OCI-LY1 (cell line): ENCODE data around the gene CTPS1.

Experiments
- H2AFZ ChIP-seq: fragments of 200-600 bp; sonication (generic), shearing (Covaris generic); 2 replicates; pipeline ENCODE4 v1.6.0; 2014; ENCODE audit warnings: antibody characterized with exemption, mild to moderate bottlenecking, low read length
- H3F3A ChIP-seq: fragments of 200-600 bp; sonication (generic), shearing (Covaris generic); 2 replicates; pipeline ENCODE4 v1.6.0; 2014; ENCODE audit warnings: mild to moderate bottlenecking, antibody characterized with exemption, low read length, moderate library complexity; ENCODE audit not compliant: insufficient read depth
- H3K27ac ChIP-seq: fragments of 200-600 bp; sonication (generic); 2 replicates; pipeline ENCODE4 v1.5.1; 2014; ENCODE audit warnings: low read length, mixed run types, mild to moderate bottlenecking, low read depth; ENCODE audit not compliant: poor library complexity, severe bottlenecking
- H3K27me3 ChIP-seq: fragments of 200-600 bp; sonication (generic); 2 replicates; pipeline ENCODE4 v1.6.0; 2014; ENCODE audit warnings: antibody characterized with exemption, mild to moderate bottlenecking, low read length, moderate library complexity; ENCODE audit not compliant: insufficient read depth
- H3K36me3 ChIP-seq: fragments of 200-600 bp; sonication (generic); 2 replicates; pipeline ENCODE4 v1.6.1; 2014; ENCODE audit warnings: mild to moderate bottlenecking, antibody characterized with exemption, low read length, moderate library complexity, mixed read lengths; ENCODE audit not compliant: insufficient read depth
- H3K4me1 ChIP-seq: fragments of 200-600 bp; sonication (generic); 2 replicates; pipeline ENCODE4 v1.5.1; 2014; ENCODE audit warnings: mild to moderate bottlenecking, low read length, moderate library complexity; ENCODE audit not compliant: insufficient read depth, severe bottlenecking
- H3K4me2 ChIP-seq: fragments of 200-600 bp; sonication (generic), shearing (Covaris generic); 2 replicates; pipeline ENCODE4 v1.6.1; 2014; ENCODE audit warnings: low read length
- H3K4me3 ChIP-seq: fragments of 200-600 bp; sonication (generic); 2 replicates; pipeline ENCODE4 v1.5.1; 2014; ENCODE audit warnings: low read length, low read depth, mild to moderate bottlenecking, mixed read lengths; ENCODE audit not compliant: poor library complexity, severe bottlenecking
- H3K79me2 ChIP-seq: fragments of 200-600 bp; shearing (Covaris generic); 2 replicates; pipeline ENCODE4 v1.6.1; 2016; ENCODE audit warnings: mixed run types, low read length, mixed read lengths; ENCODE audit not compliant: insufficient read depth
- H3K9ac ChIP-seq: fragments of 200-600 bp; sonication (generic), shearing (Covaris generic); 2 replicates; pipeline ENCODE4 v1.6.1; 2014; ENCODE audit warnings: mild to moderate bottlenecking, low read length, mixed read lengths
- H3K9me2 ChIP-seq: fragments of 200-600 bp; sonication (generic), shearing (Covaris generic); 2 replicates; pipeline ENCODE4 v1.6.1; 2014; ENCODE audit warnings: low read depth, mild to moderate bottlenecking, low read length, mixed read lengths
- H3K9me3 ChIP-seq: fragments of 200-600 bp; shearing (Covaris generic); 2 replicates; pipeline ENCODE4 v1.6.1; 2014; ENCODE audit warnings: low read length, mixed read lengths
- H4K20me1 ChIP-seq: fragments of 200-600 bp; sonication (generic), shearing (Covaris generic); 2 replicates; pipeline ENCODE4 v1.6.0; 2016; ENCODE audit warnings: mild to moderate bottlenecking, low read length; ENCODE audit not compliant: insufficient read depth
- EZH2 ChIP-seq: fragments of 200-600 bp; sonication (generic), shearing (Covaris generic); IDR thresholded peaks from 2 replicates; pipeline ENCODE4 v1.8.0; 2017; ENCODE audit warnings: borderline replicate concordance, mixed run types, mild to moderate bottlenecking, antibody characterized with exemption, low read length, moderate library complexity, mixed read lengths
- TF ChIP-seq, protein P1 (sequence below): fragments of 200-600 bp; sonication (generic), shearing (Covaris generic); IDR thresholded peaks from 2 replicates; pipeline ENCODE4 v1.5.1; 2017; ENCODE audit warnings: mild to moderate bottlenecking, antibody characterized with exemption, low read length, moderate library complexity, mixed read lengths

The CTPS1 gene

DNA sequence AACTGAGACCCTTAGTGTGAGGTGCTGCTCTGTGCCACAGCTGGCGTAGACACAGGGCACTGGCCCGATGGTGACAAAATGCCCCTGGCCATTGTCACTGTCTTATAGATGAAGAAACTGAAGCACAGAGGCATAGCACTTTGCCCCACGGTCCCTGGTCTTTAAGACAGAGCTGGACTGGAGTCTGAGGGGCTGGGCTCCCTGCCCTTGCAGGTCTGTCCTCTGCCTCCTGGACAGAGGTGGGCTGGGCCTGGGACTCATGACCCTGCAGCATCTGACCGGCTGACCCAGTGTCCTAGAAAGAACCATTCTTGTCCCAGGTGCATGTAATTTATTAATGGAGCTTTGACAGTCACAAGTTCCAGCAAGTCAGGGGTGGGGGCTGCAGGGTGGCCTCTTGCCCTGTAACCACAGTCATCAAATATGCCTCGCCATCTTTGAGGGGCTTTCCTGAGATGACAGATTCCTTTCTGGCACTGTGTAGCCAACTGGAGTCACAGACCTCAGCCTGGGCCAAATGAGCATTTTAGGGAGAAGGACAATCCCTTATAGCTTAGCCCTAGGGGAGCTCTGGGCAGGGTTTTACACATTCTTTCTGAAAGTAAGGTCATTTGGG lies 35.9 kb downstream of the CTPS1 start:
- Histone ChIP-seq H2AFZ (no peak overlapping the region), H3K4me1 (no peaks in the 10 kb centered on the region), H3K36me3 (peaks cover 88% of the 10 kb centered on the region), H3K27ac (no peak overlapping the region), H4K20me1 (no peaks in the 10 kb centered on the region), H3K4me2 (no peak overlapping the region), H3K4me3 (no peak overlapping the region), H3K9me2 (no peaks in the 10 kb centered on the region), H3K27me3 (no peaks in the 10 kb centered on the region), H3K9me3 (no peaks in the 10 kb centered on the region), H3K9ac (no peak overlapping the region), H3F3A (no peaks in the 10 kb centered on the region), H3K79me2 (no peaks in the 10 kb centered on the region)
- no peak for TF ChIP-seq EZH2
- TF ChIP-seq, protein P1, sequence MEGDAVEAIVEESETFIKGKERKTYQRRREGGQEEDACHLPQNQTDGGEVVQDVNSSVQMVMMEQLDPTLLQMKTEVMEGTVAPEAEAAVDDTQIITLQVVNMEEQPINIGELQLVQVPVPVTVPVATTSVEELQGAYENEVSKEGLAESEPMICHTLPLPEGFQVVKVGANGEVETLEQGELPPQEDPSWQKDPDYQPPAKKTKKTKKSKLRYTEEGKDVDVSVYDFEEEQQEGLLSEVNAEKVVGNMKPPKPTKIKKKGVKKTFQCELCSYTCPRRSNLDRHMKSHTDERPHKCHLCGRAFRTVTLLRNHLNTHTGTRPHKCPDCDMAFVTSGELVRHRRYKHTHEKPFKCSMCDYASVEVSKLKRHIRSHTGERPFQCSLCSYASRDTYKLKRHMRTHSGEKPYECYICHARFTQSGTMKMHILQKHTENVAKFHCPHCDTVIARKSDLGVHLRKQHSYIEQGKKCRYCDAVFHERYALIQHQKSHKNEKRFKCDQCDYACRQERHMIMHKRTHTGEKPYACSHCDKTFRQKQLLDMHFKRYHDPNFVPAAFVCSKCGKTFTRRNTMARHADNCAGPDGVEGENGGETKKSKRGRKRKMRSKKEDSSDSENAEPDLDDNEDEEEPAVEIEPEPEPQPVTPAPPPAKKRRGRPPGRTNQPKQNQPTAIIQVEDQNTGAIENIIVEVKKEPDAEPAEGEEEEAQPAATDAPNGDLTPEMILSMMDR: no peak

DNA sequence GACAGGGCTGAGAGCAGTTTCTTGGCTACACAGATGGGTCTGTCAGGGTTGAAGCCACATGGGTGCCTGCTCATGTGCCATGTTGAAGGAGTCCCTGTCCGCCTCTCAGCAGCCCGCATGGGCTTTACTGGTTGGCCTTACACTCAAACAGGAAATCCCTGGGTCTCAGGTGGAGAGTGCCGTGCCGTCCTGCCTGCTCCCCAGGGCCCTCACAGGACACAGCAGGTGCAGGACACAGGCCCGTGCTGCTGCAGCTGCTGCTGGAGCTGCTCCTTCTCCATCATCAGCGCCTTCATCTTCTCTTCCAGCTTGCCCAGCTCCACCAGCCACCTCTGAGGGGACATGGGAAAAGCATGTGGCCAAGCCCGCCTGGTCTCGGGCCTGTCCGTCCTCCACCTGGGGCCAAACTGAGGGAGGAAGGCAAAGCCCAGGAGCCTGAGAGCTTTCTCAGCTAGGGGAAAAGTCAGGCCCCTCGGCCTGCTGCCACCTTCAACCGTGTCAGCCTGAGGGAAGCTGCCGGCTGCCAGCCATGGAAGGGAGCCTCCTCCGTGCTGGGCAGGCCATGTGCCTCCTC lies 36.5 kb downstream of the CTPS1 start:
- no peaks in the 10 kb centered on the region for H3K79me2 ChIP-seq
- peaks cover 82% of the 10 kb centered on the region for H3K36me3 ChIP-seq
- no peak overlapping the region for H3K27ac ChIP-seq
- H3K9me2 ChIP-seq: no peaks in the 10 kb centered on the region
- H3F3A ChIP-seq: no peaks in the 10 kb centered on the region
- H3K4me1 ChIP-seq: no peaks in the 10 kb centered on the region
- TF ChIP-seq EZH2: no peak
- TF ChIP-seq, protein P1: no peak
- H3K4me3 ChIP-seq: no peak overlapping the region
- H3K9me3 ChIP-seq: no peaks in the 10 kb centered on the region
- H3K4me2 ChIP-seq: no peak overlapping the region
- H4K20me1 ChIP-seq: no peaks in the 10 kb centered on the region
- H2AFZ ChIP-seq: no peak overlapping the region
- H3K27me3 ChIP-seq: no peaks in the 10 kb centered on the region
- no peak overlapping the region for H3K9ac ChIP-seq

DNA sequence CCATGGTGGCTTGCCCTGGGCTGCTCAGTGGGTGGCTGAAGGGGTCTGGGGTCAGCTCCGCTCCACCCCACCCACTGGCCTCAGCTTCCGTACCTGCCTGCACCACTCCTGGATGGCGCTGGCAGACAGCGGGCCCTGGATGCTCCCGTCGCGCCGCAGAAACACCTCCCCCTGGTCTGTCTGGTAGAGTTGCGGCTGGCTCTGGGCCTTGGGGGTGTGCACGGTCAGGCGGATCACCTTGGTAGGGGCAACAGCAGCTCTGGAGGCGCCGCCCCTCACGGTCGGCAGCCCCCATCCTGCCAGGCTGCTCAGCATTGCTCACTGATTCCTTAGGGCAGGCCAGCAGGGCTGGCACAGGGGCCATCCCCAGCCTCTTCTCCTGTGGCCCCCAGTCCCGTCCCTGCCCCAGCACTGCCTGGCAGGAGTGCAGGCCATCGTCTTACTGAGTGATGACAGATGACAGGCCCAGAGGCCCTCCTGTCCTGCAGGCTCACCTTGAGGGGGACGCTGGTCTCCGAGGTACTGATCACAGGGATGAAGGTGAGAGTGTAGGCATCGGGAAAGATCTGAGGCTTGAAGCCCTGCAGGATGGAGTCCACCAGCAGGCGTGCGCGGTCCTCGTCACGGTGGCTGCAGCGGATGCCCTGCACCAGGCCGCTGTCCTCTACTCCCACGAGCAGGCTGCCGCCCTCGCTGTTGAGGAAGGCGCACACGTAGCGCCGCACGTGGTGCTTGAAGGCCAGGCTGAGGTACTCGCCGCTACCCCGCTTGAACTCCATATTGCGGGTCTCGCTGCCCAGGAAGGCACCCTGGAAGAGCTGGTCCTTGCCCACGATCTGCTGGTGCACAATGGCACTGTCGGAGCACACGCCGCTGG lies 37.9 kb downstream of the CTPS1 start:
- Histone ChIP-seq H3K27me3 (no peaks in the 10 kb centered on the region), H3K9ac (no peak overlapping the region), H3K36me3 (peaks cover 68% of the 10 kb centered on the region), H3K4me2 (no peak overlapping the region), H3K4me3 (no peak overlapping the region), H3K4me1 (no peaks in the 10 kb centered on the region), H4K20me1 (no peaks in the 10 kb centered on the region), H3K27ac (no peak overlapping the region), H3K9me3 (no peaks in the 10 kb centered on the region), H3K9me2 (no peaks in the 10 kb centered on the region), H2AFZ (no peak overlapping the region), H3K79me2 (no peaks in the 10 kb centered on the region), H3F3A (no peaks in the 10 kb centered on the region)
- TF ChIP-seq EZH2: no peak
- TF ChIP-seq, protein P1: no peak
